Aorta (tissue), 5 donors: ENCODE measurements around the gene TMEM255A. TPM values are rescaled to one million over a fixed set of nuclear protein-coding genes. Genes with fewer than 3 reads are reported as not detected.

Experiments used
- ATAC-seq: fragments of 200-7000 bp; cut with Tn5 transposase; one replicate; pipeline ENCODE4 v1.9.1; 2022; ENCODE audit warnings: moderate library complexity; ENCODE audit not compliant: low FRiP score
- DNase-seq, 2 donors: peaks; one replicate each; pipeline ENCODE4 v3.0.0-alpha.2; 2020
- H3K27ac ChIP-seq, 2 donors: one replicate each; pipeline ENCODE4 v1.5.1; 2013; ENCODE audit warnings: low read length in 2 of 2, mild to moderate bottlenecking in 2 of 2, moderate library complexity in 2 of 2, control low read depth in 1 of 2, inconsistent platforms in 1 of 2, low read depth in 1 of 2
- H3K27me3 ChIP-seq, 2 donors: one replicate each; pipeline ENCODE4 v1.6.1; 2013; ENCODE audit warnings: control low read depth in 1 of 2, low read length in 1 of 2, mild to moderate bottlenecking in 1 of 2, moderate library complexity in 1 of 2; ENCODE audit not compliant: insufficient read depth in 2 of 2, control insufficient read depth in 1 of 2
- H3K36me3 ChIP-seq, 2 donors: one replicate each; pipeline ENCODE4 v1.6.1; 2013; ENCODE audit warnings: control low read depth in 1 of 2, low read length in 1 of 2, mild to moderate bottlenecking in 1 of 2; ENCODE audit not compliant: insufficient read depth in 2 of 2, control insufficient read depth in 1 of 2
- H3K4me1 ChIP-seq, 2 donors: one replicate each; pipeline ENCODE4 v1.6.1; 2013; ENCODE audit warnings: low read length in 2 of 2, control low read depth in 1 of 2, mild to moderate bottlenecking in 1 of 2, moderate library complexity in 1 of 2; ENCODE audit not compliant: insufficient read depth in 2 of 2, control insufficient read depth in 1 of 2
- H3K4me3 ChIP-seq, 2 donors: one replicate each; pipeline ENCODE4 v1.5.1; 2013; ENCODE audit warnings: low read length in 2 of 2, control low read depth in 1 of 2, mild to moderate bottlenecking in 1 of 2
- H3K9me3 ChIP-seq: one replicate; pipeline ENCODE4 v1.6.1; 2013; ENCODE audit warnings: mild to moderate bottlenecking, low read length; ENCODE audit not compliant: control insufficient read depth
- WGBS, 2 donors: extraction: QIAGEN DNeasy Blood & Tissue Kit; methylation state at CpG; one replicate each; pipeline ENCODE4 v1.1.7; 2013; 5-methylcytosine and 5-hydroxymethylcytosine counted together
- intact Hi-C, 2 donors: fragments of 100-400 bp; cut with DNase I; formaldehyde crosslinking; loops; one replicate each; pipeline versions ENCODE4 v1.14.2 to v1.15.0; 2022
- polyA plus RNA-seq, 2 donors: library from polyadenylated mRNA; stranded (reverse); fragments of 200-250 nt; gene quantifications; one replicate each; pipeline ENCODE4 v1.2.3, GENCODE V29; 2013
- total RNA-seq, 2 donors: library from RNA; stranded (reverse); fragmentation: NEBNext Ultra II Directional; extraction: Animal tissue kit (Norgen Biotek cat#: 25700); gene quantifications; one replicate each; pipeline ENCODE4 v1.2.1, GENCODE V29; 2021
- donor health status: healthy with polysubstance abuse.
- donor health status: Bipolar disorder and iron deficiency.
- donor health status: DM: no; HTN: no; CAD: no.
- donor health status: DM: no; HTN: no; CAD: no.
- donor health status: DM: yes; HTN: yes; CAD: no.

Gene TMEM255A
- total and polyA plus RNA-seq, 4 donors = 1.3 to 4.3 TPM; not detected in 2

- Histone ChIP-seq H3K27me3 (no peaks in the 10 kb centered on the region), H3K9me3 (no peaks in the 10 kb centered on the region), H3K36me3 (no peaks in the 10 kb centered on the region), H3K27ac (no peak overlapping the region), H3K4me3 (no peak overlapping the region), H3K4me1 (no peaks in the 10 kb centered on the region)
- ATAC-seq = no peak
- intact Hi-C loops = no loop called here
- DNase-seq = no peak
- WGBS, 2 donors = 55 to 77% methylated on average over 1 of the region's 1 CpG
Measured at GRCh38 chrX:120334603-120335002, 23.3 kb upstream of the TMEM255A start.

GRCh38 chrX:120334151-120334550 lies 22.9 kb upstream of the TMEM255A start:
- Histone ChIP-seq H3K27me3 (no peaks in the 10 kb centered on the region), H3K27ac (no peak overlapping the region), H3K9me3 (no peaks in the 10 kb centered on the region), H3K36me3 (no peaks in the 10 kb centered on the region), H3K4me3 (no peak overlapping the region), H3K4me1 (no peaks in the 10 kb centered on the region)
- WGBS, 2 donors = 27 to 79% methylated on average over 2 of the region's 2 CpGs
- intact Hi-C loops = no loop called here
- ATAC-seq (no peak), DNase-seq (no peak)

GRCh38 chrX:120332394-120332793 lies 21.1 kb upstream of the TMEM255A start:
- DNase-seq (no peak), ATAC-seq (no peak)
- no peaks in the 10 kb centered on the region for H3K4me1 ChIP-seq
- H3K4me3 ChIP-seq = no peak overlapping the region
- H3K36me3 ChIP-seq = no peaks in the 10 kb centered on the region
- no peaks in the 10 kb centered on the region for H3K27me3 ChIP-seq
- no peak overlapping the region for H3K27ac ChIP-seq
- H3K9me3 ChIP-seq = no peaks in the 10 kb centered on the region
- 67 to 75% methylated on average over 1 of the region's 1 CpG for WGBS, 2 donors
- intact Hi-C loops = no loop called here

- Histone ChIP-seq H3K27me3 (no peaks in the 10 kb centered on the region), H3K9me3 (no peaks in the 10 kb centered on the region), H3K4me3 (no peak overlapping the region), H3K36me3 (no peaks in the 10 kb centered on the region), H3K4me1 (no peaks in the 10 kb centered on the region), H3K27ac (no peak overlapping the region)
- WGBS, 2 donors = 67 to 91% methylated on average over 2 of the region's 2 CpGs
- intact Hi-C loops = no loop called here
- ATAC-seq (no peak), DNase-seq (no peak)
Measured at GRCh38 chrX:120331116-120331515, 19.9 kb upstream of the TMEM255A start.

GRCh38 chrX:120321520-120322281 lies 10.4 kb upstream of the TMEM255A start:
- Histone ChIP-seq H3K27me3 (no peaks in the 10 kb centered on the region), H3K9me3 (no peaks in the 10 kb centered on the region), H3K36me3 (no peaks in the 10 kb centered on the region), H3K4me3 (no peak overlapping the region), H3K4me1 (no peaks in the 10 kb centered on the region), H3K27ac (no peak overlapping the region)
- 68 to 86% methylated on average over 4 of the region's 4 CpGs for WGBS, 2 donors
- no peak for DNase-seq
- no peak for ATAC-seq
- intact Hi-C loops = no loop called here

GRCh38 chrX:120318411-120318810 lies 7.2 kb upstream of the TMEM255A start:
- Histone ChIP-seq H3K36me3 (no peaks in the 10 kb centered on the region), H3K9me3 (no peaks in the 10 kb centered on the region), H3K27ac (no peak overlapping the region), H3K27me3 (no peaks in the 10 kb centered on the region), H3K4me1 (no peaks in the 10 kb centered on the region), H3K4me3 (no peak overlapping the region)
- WGBS, 2 donors = 25 to 30% methylated on average over 4 of the region's 4 CpGs
- DNase-seq (no peak), ATAC-seq (no peak)
- intact Hi-C loops = no loop called here

GRCh38 chrX:120316587-120317283 lies 5.5 kb upstream of the TMEM255A start:
- H3K4me3 ChIP-seq = no peak overlapping the region
- H3K36me3 ChIP-seq = no peaks in the 10 kb centered on the region
- DNase-seq = no peak
- no peak overlapping the region for H3K27ac ChIP-seq
- 68 to 74% methylated on average over 5 of the region's 5 CpGs for WGBS, 2 donors
- intact Hi-C loops = no loop called here
- no peaks in the 10 kb centered on the region for H3K27me3 ChIP-seq
- H3K4me1 ChIP-seq = no peaks in the 10 kb centered on the region
- ATAC-seq = no peak
- H3K9me3 ChIP-seq = no peaks in the 10 kb centered on the region

- H3K27me3 ChIP-seq = no peaks in the 10 kb centered on the region
Measured at GRCh38 chrX:120315776-120316175, 4.5 kb upstream of the TMEM255A start.

GRCh38 chrX:120311727-120312063 lies 434 bp upstream of the TMEM255A start:
- Histone ChIP-seq H3K36me3 (no peaks in the 10 kb centered on the region), H3K9me3 (no peaks in the 10 kb centered on the region), H3K27ac (no peak overlapping the region), H3K4me3 (no peak overlapping the region), H3K27me3 (peaks cover 0 to 1% of the 10 kb centered on the region in 2 donors), H3K4me1 (no peaks in the 10 kb centered on the region)
- intact Hi-C loops = no loop called here
- WGBS, 2 donors = 39 to 54% methylated on average over 4 of the region's 4 CpGs
- DNase-seq (no peak), ATAC-seq (no peak)

More at GRCh38 chrX:120315776-120316175, 4.5 kb upstream of the TMEM255A start:
- WGBS, 2 donors = 24 to 40% methylated on average over 4 of the region's 4 CpGs
- Histone ChIP-seq H3K4me3 (no peak overlapping the region), H3K9me3 (no peaks in the 10 kb centered on the region), H3K4me1 (no peaks in the 10 kb centered on the region), H3K36me3 (no peaks in the 10 kb centered on the region), H3K27ac (no peak overlapping the region)
- no peak for ATAC-seq
- no peak for DNase-seq
- intact Hi-C loops = no loop called here
